ENCODE measurements around the gene ATP10B.

DNA sequence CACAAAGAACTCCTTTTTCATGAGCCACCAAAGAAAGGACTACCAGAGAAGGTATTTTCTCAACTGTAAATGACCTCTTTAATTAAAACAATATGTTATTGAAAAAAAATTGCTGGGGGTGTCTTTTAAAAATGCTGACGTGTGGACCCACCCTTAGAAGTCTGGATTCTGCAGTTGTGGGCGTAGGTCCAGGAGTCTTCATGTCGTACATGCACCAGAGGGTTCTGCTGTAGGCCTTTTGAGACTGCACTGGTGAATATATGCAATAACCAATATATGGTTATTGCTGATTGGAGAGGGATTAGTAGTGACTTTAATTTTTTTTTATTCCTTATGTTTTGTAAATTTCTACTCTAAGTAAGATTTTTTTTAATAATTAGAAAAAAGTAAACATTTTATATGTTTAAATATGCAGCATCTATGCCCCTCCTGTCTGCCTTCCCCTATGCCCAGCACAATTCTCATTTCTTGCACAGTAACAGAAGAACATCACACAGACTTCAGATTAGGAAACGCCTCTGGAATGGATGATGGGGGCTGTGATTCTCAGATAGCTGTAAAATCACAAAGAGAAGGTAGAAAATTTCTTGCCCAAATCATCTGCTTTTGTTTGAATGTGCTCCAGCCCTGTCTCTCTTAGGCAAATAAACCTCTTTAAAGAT is 328.4 kb downstream of the ATP10B start:
- TF ChIP-seq, protein P1, sequence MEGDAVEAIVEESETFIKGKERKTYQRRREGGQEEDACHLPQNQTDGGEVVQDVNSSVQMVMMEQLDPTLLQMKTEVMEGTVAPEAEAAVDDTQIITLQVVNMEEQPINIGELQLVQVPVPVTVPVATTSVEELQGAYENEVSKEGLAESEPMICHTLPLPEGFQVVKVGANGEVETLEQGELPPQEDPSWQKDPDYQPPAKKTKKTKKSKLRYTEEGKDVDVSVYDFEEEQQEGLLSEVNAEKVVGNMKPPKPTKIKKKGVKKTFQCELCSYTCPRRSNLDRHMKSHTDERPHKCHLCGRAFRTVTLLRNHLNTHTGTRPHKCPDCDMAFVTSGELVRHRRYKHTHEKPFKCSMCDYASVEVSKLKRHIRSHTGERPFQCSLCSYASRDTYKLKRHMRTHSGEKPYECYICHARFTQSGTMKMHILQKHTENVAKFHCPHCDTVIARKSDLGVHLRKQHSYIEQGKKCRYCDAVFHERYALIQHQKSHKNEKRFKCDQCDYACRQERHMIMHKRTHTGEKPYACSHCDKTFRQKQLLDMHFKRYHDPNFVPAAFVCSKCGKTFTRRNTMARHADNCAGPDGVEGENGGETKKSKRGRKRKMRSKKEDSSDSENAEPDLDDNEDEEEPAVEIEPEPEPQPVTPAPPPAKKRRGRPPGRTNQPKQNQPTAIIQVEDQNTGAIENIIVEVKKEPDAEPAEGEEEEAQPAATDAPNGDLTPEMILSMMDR (IDR thresholded peaks at IDR 0.05; ENCODE audit: poor library complexity, severe bottlenecking), result no peak
- no peak for TF ChIP-seq EZH2 (IDR thresholded peaks at IDR 0.05; ENCODE audit: borderline replicate concordance, insufficient read depth, low read length, poor library complexity, severe bottlenecking)
- no peak for TF ChIP-seq POLR2AphosphoS5 (IDR thresholded peaks at IDR 0.05)

Measured in neural cell (in vitro differentiated cells).